GM21737 (cell line): Measurements from ENCODE around the gene MAPKAPK3.

Experiments used
- ATAC-seq: cut with Tn5 transposase; IDR thresholded peaks from one replicate; pipeline ENCODE4 v1.9.1; 2021; ENCODE audit warnings: mild to moderate bottlenecking, moderate library complexity; ENCODE audit not compliant: unreplicated experiment

MAPKAPK3 gene

DNA sequence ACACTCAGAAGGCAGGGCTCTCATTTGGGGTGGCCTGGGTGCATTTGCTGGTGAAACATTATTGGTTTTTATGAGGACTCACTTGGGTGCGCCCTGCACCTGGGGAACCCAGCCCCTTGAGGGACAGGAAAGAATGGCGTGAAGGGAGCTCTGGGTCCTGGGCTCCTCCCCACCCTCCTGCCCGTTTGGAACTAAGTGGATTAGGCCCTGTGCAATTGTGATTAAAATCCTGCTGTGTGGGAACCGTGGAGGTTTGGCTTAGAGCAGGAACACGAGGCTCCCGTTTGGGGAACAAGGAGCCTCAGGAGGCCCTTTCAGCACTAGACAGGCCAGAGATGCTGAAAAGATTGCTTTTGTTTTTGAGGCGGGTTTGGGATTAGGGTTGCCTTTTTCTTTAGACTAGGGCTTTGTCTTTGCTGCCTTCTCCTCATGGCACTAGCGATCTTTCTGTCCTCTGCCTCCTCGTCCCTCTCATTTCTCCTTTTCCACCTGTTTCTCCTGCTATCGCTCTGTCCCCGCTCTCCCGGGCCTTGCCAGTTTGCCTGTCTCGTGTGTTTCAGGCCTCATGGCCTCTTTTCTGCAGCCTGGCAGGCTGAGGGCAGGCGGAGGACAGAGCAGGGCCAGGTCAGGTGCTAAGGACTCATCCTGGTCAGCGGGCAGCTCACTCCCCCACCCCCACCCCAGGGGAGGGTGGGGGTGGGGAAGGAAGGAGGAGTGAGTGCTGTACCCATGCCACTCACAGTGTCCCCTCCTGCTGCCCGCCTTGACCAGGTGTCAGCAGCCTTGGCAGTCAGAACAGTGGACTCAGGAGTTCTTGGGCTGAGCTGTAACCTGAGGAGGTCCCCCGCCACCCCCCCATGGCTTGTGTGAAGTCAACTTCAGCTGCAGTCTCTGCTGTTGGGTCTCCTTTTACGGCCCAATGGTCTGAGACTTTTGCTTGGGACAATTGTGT is 8.6 kb downstream of the MAPKAPK3 start:
- ATAC-seq: no peak

GRCh38 chr3:50626401-50626800 is 9.4 kb downstream of the MAPKAPK3 start:
- no peak for ATAC-seq

- ATAC-seq: no peak
Observed at GRCh38 chr3:50627407-50628051, 10.6 kb downstream of the MAPKAPK3 start.

- ATAC-seq: no peak
Observed at GRCh38 chr3:50628601-50629000, 11.7 kb downstream of the MAPKAPK3 start.

- no peak for ATAC-seq
Observed at GRCh38 chr3:50630394-50630793, 13.4 kb downstream of the MAPKAPK3 start.

DNA sequence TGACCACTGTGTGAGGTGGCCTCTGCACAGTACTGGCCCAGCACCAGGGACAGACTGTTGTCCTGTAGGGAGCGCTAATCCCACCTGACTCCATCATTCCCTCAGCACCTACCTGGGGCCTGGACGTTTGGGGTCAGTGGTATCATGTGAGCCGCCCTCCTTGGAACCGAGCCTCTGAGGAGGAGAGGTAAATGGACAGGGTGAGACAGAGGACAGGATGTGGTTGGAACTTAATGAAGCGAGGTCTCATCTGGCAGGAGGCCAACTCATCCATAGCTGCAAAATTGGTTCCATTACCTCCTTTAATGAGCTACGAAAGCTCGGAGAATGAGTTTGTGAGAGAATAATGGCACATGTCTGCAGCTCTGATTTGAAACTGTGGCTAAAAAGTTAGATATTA is 13.9 kb downstream of the MAPKAPK3 start:
- ATAC-seq: no peak

GRCh38 chr3:50632450-50632849 is 15.5 kb downstream of the MAPKAPK3 start:
- ATAC-seq: no peak

DNA sequence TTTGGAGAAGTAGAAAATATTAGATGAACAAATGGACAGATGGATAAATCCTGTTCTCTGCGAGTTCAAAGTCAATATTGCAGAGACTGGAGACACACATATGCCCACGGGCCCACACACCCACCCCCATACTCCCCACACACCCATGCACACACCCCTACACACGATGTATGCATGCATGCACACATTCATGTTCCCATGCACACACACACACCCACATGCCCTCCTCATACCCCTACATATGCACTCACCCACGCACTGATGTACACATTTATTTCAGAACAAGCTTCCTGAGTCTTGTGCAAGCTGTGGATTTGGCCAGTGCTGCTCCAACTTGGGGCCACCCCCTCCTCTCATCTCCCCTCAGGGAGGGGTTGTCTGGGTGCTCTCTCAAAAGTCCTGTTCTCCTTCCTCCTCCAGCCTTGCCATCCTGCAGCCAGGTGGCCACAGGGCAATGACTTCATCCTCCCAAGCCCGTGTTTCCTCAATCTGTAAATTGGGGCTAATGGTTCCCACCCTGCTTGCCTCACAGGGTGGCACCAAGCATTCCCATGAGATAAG is 16.4 kb downstream of the MAPKAPK3 start:
- ATAC-seq: no peak

DNA sequence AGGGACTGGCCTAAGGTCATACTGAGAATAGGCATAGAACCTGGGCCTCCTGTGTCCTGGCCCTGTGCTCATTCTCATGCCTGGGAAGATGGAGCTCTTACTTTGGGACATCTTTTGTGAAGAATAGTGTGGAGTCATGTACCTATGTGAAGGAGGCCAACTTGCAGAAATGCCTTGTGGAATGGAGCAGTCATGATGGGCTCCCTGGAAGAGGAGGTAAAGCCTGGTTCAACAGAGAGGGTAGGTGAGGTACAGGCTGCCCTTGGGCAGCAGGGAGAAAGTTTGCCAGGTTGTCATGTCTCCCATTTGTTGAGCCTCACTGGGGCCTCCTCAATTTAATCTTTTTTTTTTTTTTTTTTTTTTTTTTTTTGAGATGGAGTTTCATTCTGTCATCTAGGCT is 18.1 kb downstream of the MAPKAPK3 start:
- ATAC-seq: no peak

DNA sequence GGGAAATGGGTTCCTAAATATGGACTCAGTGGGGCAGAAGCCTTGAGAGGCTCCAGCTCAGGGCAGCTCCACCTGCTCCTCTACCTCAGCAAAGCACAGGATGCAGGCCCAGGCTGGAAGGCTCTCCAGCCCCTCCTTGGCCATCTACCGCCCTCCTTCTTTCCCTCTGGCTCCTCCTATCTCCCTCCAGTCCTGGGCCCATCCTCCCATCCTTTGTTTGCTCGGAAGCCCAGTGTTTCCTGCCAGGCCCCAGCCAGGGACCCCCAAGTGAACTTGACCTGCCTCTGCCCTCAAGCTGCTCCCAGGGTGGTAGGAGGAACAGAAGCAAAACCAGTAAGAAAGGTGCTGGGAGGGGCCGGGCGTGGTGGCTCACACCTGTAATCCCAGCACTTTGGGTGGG is 20.1 kb downstream of the MAPKAPK3 start:
- ATAC-seq: no peak

- ATAC-seq: no peak
Observed at GRCh38 chr3:50637945-50638344, 21.0 kb downstream of the MAPKAPK3 start.

DNA sequence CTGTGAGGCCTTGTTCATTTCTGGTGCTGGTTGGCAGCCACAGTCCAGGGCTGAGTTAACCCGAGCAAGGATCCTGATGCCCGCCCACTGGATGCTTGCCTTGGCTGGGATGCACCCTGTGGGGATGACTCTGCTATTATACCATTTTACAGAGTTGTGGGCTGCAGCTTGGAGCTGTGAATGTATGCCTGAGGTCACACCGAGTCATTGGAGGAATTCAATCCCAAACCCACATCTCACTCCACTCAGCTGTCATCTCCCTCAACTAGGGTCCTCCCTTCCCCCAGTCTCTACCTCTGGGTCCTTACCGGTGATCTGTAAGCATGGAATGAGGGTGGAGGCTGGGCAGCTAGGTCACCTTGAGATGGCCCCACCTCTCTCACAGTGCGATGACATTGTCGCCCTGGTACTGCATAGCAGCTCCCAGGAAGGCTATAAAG is 22.1 kb downstream of the MAPKAPK3 start:
- no peak for ATAC-seq

DNA sequence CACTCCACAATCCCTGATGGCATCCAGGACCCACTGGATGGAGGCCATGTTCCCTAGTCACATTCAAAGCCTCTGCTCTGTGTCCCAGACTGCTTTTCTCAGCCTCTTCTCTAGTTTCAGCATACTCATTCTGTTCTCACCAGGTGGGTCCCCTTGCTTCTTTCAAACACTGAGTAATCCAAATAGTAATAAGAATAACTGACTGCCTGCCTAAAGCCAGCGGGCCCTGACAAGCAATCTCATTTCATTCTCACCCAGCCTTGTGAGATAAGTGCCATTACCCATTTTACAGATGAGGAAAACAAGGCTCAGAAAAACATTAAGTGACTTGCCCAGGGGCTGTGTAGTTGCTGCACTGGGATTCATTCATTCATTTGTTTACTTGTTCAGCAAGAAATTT is 25.4 kb downstream of the MAPKAPK3 start:
- no peak for ATAC-seq

DNA sequence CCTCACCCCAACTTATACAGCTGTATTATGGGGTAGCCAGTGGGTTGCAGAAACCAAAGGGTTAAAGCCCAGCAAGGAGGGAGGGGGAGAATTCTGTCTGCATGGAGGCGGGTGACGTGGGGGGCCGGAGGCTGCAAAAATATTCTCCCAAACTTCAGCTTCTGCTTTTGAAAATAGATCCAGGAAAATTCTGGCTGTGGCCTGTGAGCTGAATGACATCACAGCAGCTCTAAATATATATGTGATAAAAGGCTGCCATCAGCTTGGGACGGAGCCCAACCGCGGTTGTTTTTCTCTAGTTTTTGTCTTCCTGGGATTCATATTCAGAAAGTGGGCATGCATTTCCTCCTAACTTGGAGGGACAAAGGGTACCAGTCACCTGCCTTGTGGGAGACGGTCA is 27.6 kb downstream of the MAPKAPK3 start:
- no peak for ATAC-seq

GRCh38 chr3:50645378-50645777 is 28.4 kb downstream of the MAPKAPK3 start:
- no peak for ATAC-seq

GRCh38 chr3:50648313-50648712 is 31.4 kb downstream of the MAPKAPK3 start:
- no peak for ATAC-seq

DNA sequence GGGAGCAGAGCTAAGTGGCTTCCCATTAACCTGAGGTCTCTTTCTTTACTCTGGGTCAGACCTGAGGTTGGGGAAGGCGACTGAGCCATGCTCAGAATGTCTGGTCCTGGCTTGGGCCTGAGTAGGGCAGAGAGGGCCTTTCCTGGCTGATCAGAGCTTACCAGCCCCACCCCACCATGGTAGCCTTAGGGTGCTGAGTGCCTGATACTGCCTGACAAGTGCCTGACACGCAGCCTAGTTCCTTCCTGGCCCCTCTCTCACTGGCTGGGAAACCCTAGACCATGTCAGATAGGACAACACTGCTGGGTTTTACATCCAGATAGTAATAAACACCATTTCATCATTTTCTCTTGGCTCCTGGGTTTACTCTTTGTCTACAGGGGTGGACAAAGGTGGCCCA is 32.0 kb downstream of the MAPKAPK3 start:
- no peak for ATAC-seq

DNA sequence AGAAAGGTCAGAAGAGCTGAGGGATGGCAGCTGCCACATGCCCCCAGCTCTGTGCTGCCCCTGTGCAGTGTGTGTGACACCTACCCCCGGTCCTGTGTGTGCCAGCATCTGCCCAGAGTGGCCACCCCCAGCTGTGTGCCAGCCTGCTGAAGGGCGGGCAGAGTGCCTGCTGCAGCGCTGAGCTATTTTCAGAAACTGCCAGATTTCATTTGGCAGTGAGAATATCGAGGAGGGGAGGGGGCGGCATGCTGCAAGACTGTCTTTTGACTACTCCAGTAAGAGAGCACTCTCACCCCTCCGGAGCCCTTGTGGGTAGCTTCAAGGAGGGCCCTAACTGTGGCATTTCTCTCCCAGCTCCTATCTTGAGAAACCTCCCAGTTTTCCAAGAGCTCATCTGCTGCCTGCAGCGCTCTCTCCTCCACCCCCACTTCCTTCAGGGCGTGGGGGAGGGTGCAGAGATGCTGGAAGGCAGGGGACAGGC is 32.5 kb downstream of the MAPKAPK3 start:
- no peak for ATAC-seq

DNA sequence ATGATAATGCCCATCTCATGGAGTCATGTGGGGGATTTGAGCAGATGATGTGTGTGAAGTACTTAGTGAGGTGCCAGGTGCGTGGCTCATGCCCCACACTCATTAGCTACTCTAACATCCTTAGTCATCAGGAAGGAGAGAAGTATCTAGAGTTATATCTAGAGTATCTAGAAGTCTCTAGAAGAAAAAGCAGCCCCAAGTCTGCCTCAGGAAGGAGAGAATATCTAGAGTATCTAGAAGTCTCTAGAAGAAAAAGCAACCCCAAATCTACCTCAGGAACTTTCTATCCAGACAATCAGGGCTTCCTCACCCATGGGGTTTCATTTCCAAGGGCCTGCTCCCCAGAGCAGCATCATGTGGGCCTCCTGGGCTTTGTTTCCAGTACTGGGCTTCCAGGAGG is 33.1 kb downstream of the MAPKAPK3 start:
- ATAC-seq: no peak

- no peak for ATAC-seq
Observed at GRCh38 chr3:50651445-50651844, 34.5 kb downstream of the MAPKAPK3 start.

DNA sequence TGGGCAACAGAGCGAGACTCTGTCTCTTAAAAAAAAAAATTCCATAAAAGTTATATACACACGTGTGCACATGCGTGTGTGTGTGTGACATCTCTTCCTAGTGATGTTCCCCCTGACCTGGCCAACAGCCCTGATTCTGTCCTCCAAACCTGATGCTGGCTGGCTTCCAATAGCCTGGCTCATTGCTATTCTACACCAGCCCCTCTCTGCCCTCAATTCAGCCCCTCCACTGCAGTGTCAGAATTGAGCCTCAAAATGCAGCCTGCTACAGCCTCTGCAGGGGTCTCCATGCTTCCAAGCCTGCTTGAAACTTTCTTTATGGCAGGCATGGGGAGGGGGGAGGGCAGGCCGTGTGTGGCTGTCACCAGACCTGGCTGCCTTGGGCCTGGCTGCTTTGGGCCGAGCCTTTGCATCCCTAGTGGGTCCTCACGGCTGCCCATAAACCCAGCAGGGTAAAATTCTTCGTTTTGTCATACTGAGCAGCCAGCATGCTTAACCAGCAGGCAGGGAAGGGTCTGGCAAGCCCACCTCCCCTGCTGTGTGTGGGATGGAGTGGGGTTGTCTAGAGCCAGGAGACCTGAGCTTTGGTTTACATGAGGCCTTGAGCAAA is 35.1 kb downstream of the MAPKAPK3 start:
- ATAC-seq: no peak
